Activated CD8-positive, alpha-beta memory T cell treated with anti-CD3 and anti-CD28 coated beads for 36 hours (primary cell): ENCODE measurements around the gene RAI1. TPM values are rescaled to one million over a fixed set of nuclear protein-coding genes. Genes with fewer than 3 reads are reported as not detected.

Experiments
- CTCF ChIA-PET: fragments of 350-600 bp; sonication (Branson Sonifier 250); formaldehyde crosslinking; loops from one replicate; lab custom pipeline; 2021; ENCODE audit warnings: antibody characterized with exemption; lab: Charles Lee
- POLR2A ChIA-PET: fragments of 350-600 bp; sonication (Branson Sonifier 250); formaldehyde crosslinking; loops from one replicate; lab custom pipeline; 2021; ENCODE audit warnings: antibody characterized with exemption; lab: Charles Lee
- total RNA-seq, 2 experiments: library from RNA; stranded (reverse); gene quantifications; one replicate each; pipeline ENCODE4 v1.2.3, GENCODE V29; 2021

The RAI1 gene
- total RNA-seq, 2 experiments from 2014 or later, result 21.3 to 21.6 TPM

DNA sequence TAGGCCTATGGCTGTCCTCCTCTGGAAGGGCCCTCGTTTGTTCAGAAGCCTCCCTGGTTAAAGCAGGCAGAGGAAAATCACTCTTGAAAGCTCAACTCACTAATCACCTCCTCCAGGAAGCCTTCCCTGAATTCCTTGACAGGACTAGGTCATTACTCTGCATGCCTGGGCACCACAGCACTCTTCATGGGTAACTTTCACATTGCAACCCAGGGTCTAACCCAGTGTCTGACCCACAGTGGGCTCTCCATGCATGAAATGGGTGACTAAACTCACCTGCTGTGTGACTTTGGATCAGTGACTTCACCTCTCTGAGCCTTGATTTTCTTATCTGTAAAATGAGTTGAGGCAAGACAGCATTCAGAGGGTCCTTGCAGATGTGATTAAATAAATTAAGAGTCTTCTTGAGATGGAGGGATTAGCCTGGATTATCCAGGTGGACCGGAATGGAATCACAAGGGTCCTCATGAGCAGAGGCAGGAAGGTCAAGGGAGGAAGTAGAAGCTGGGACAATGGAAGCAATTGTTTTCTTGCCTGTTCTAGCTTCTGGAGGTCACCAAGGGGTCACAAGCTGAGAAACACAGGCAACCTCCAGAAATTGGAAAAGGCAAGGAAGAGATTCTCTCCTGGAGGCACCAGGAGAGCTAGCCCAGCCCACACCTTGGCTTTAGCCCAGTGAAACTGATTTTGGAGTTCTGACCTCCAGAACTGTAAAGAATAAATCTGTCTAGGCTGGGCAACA, 3.8 kb upstream of the RAI1 start:
- ChIA-PET CTCF (interaction anchor here (0.9 kb wide), 1 partner anchor 35 kb away, joined by 4 read pairs; no protein-coding TSS in a partner anchor), POLR2A (interaction anchor here (1.0 kb wide), 1 partner anchor 176 kb away, joined by 3 read pairs; no protein-coding TSS in a partner anchor)

DNA sequence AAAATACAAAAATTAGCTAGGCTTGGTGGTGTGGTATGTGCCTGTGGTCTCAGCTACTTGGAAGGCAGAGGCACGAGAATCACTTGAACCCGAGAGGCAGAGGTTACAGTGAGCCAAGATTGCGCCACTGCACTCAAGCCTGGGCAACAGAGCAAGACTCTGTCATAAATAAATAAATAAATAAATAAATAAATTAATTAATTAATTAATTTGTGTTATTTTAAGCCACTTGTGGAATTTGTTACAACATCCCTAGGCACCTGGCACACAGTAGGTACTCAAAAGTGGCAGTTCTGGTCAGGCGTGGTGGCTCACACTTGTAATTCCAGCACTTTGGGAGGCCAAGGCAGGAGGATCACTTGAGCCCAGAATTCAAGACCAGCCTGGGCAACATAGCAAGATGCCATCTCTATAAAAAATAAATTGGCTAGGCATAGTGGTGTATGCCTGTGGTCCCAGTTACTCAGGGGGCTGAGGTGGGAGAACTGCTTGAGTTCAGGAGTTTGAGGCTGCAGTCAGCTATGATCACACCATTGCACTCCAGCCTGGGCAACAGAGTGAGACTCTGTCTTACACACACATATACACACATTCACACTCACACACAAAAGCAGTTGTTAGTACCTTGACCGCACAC, 3.1 kb upstream of the RAI1 start:
- ChIA-PET POLR2A (interaction anchor here (1.0 kb wide), 1 partner anchor 176 kb away, joined by 3 read pairs; no protein-coding TSS in a partner anchor), CTCF (interaction anchor here (0.9 kb wide), 1 partner anchor 36 kb away, joined by 4 read pairs; no protein-coding TSS in a partner anchor)

DNA sequence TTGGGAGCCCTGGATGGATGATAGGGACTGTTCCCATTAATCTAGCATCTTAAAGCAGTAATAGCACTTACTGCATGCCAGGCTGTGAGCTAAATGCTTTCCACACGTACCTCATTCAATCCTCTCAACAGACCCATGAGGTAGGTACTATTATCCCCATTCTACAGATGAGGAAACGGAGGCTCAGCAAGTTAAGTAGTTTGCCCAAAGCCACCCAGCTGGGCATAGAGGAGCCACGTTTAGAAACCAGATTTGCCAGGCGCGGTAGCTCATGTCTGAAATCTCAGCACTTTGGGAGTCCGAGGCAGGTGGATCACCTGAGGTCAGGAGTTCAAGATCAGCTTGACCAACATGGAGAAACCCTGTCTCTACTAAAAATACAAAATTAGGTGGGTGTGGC, 2.0 kb upstream of the RAI1 start:
- CTCF ChIA-PET, result interaction anchor here (0.8 to 2.2 kb wide), 5 partner anchors 9 to 354 kb away, joined by 3 to 5 read pairs (median 3); no protein-coding TSS in a partner anchor
- POLR2A ChIA-PET, result no interaction called here

DNA sequence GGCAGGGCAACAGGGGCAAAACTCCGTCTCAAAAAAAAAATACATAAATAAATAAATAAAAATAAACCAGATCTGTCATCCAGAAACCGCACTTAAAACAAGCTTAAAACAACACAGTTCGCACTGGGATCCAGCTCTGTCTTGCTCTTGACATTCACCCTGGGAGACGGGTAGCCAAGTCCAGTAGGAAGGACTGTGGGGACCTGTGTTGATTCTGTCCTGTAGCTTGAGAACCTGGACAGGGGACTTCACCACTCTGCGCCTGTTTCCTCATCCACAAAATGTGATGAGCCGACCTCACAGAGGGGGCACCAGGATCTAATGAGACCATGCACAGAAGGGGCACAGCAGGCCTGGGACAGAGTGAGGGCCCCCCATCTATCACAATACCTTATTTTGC, 1.5 kb upstream of the RAI1 start:
- ChIA-PET POLR2A (no interaction called here), CTCF (interaction anchor here (0.8 to 2.2 kb wide), 9 partner anchors 9 to 354 kb away, joined by 3 to 12 read pairs (median 4); no protein-coding TSS in a partner anchor)

DNA sequence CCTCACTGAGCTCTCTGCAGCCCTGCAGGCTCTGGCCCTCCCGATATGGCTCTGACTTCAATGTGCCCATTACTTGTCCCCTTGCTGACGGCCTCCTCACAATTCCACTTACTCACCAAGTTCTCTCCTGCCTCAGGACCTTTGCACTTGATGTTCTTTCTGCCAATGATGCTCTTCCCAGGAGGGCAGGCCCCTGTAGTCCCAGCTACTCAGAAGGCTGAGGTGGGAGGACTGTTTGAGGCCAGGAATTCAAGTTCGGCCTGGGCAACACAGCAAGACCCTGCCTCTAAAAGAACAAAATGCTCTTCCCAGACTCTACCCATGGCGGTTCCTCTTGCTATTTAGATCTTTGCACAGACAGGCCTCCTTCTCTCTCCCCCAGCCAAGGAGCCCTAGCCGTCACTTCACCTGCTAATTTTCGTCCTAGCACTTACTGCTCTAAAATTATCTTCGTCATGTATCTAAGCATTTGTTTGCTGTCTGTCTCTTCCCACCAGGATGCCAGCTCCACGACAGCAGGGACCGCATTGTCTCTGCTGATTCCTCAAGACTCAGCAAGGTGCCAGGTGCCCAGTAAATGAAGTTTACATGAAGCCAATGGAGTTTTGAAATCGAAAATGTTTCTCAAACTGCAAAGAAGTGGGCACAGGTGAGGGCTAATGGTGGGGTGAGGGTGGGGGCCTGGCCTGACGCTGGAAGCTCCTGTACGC, 626 bp upstream of the RAI1 start:
- ChIA-PET CTCF (interaction anchor here (0.8 to 2.2 kb wide), 11 partner anchors 8 to 353 kb away, joined by 3 to 12 read pairs (median 4); no protein-coding TSS in a partner anchor), POLR2A (no interaction called here)

DNA sequence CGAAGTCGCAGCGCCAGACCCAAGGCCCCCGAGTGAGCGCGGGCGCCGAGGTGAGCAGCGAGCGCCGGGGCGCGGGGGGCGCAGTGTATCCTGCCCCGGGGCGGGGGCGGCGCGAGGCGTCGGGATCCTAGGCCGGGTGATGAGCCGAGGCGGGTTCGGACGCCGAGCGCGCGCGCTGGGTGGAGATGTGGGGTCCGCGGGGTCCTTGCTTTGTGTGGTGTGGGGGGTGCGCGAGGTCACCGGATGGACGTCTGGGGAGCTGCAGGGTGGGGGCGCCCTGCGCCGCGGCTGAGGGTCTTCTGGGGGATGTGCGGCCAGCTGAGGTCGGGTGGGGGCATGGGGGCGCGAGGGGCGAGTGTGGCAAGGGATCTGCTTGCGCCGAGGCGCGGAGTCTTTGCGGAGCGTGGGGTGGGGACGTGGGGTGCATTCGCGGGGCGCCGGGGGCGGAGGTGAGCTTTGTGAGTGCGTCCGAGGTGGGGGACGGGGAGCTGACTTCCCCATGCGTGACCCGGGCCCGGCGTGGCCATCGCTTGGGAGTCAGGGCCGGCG, 560 bp downstream of the RAI1 start:
- ChIA-PET POLR2A (interaction anchor here (0.8 to 1.4 kb wide), 11 partner anchors 9 to 276 kb away, joined by 3 to 8 read pairs (median 5); partner anchors contain the start of gene SREBF1), CTCF (interaction anchor here (0.5 to 2.0 kb wide), 10 partner anchors 9 to 349 kb away, joined by 3 to 9 read pairs (median 4); no protein-coding TSS in a partner anchor)

DNA sequence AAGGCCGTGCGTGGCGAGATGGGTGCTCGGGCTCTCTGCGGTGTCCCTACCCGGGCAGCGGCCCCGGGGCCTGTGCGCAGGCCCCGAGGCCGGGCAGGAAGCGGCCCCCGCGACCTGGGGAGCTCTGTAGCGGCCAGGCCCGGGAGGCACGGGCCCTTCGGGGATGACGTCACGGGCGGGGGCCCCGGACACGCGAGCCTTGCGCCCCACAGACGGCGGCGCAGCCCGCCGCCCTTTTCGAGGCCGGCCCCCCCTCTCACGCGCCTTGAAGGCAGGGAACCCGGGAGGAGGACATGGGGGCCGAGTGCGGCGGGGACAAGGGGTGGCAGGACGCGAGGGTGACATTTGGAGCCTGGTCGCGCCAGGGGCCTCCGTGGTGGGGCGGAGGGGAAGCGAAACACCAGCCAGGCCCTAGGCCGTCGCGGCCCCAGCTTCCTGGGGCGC, 1.1 kb downstream of the RAI1 start:
- ChIA-PET CTCF (interaction anchor here (0.6 to 2.0 kb wide), 10 partner anchors 8 to 348 kb away, joined by 3 to 9 read pairs (median 4); no protein-coding TSS in a partner anchor), POLR2A (interaction anchor here (0.6 to 1.4 kb wide), 12 partner anchors 9 to 276 kb away, joined by 3 to 8 read pairs (median 5); partner anchors contain the start of gene SREBF1)

DNA sequence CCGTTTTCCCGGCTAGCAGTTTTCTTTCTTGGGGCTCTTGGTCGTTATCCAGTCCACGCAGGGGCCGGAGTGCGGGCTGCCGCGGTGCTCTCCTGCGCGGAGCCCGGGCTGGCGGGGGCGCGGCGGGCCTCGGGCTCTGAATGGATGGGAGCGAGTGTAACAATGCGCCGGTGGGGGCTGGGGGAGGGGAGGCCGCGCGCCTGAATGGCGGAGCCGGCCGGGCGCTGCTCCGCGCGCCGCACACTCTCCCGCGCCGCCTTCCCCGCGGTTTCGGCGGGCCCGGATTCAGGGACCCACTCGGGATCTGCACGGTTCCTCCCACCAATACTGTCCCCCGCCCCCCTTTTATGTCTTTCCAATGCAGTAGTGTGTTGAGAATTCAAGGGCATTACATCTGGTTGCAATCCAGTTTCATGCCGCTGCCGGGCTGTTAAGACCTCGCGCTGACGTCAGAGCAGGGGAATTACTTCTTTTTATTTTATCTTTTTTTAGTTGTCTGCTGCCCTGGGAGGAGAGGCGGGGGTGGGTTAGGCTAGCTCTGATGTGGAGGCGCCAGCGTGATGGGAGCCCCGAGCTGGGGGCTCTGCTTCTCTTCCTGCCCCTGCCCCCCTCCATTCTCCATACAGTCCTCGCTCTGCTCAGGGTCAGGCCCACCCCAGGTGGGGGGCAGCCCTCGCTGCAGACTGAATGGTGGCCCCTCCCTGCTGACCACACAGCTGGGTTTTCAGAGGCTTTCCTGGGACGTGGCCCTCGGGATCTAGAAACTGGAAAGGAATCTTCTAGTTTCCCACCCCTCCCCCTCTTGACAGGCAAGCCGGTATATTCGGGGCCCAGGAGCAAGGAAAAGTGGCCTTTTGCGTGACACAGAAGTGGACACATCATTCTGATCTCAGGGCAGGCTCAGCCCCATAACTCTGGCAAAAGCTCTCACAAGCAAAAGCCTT, 1.8 kb downstream of the RAI1 start:
- ChIA-PET CTCF (interaction anchor here (0.7 to 2.0 kb wide), 6 partner anchors 8 to 166 kb away, joined by 3 to 9 read pairs (median 6); no protein-coding TSS in a partner anchor), POLR2A (interaction anchor here (0.6 to 1.4 kb wide), 11 partner anchors 8 to 275 kb away, joined by 3 to 8 read pairs (median 4); partner anchors contain the start of gene SREBF1)

DNA sequence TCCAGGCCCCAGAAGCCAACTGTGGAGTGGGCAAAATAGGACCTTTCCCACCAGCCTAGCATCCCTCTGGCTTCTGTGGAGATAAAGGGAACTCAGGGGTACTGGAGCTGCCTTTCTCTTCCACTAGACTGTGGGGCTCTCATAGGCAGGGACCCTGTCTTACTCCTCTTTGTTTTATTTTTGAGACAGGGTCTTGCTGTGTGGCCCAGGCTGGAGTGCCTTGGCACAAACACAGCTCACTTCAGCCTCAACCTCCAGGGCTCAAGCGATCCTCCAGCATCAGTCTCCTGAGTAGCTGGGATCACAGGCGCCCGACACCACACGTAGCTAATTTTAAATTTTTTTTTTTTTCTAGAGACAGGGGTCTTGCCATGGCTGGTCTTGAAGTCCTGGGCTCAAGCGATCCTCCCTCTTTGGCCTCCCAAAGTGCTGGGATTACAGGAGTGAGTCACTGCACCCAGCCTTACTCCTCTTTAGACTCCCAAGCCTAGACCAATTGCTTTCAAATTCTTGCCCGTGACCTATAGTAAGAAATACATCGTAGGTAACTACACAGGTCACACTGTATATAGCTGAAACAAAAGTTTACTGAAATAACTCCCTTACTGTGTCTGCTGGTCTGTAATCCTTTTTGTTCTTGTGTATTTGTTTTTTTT, 2.6 kb downstream of the RAI1 start:
- ChIA-PET CTCF (interaction anchor here (0.6 to 2.0 kb wide), 3 partner anchors 9 to 349 kb away, joined by 3 to 8 read pairs (median 4); no protein-coding TSS in a partner anchor), POLR2A (interaction anchor here (0.5 to 0.6 kb wide), 2 partner anchors 127 to 136 kb away, joined by 4 to 5 read pairs; no protein-coding TSS in a partner anchor)

DNA sequence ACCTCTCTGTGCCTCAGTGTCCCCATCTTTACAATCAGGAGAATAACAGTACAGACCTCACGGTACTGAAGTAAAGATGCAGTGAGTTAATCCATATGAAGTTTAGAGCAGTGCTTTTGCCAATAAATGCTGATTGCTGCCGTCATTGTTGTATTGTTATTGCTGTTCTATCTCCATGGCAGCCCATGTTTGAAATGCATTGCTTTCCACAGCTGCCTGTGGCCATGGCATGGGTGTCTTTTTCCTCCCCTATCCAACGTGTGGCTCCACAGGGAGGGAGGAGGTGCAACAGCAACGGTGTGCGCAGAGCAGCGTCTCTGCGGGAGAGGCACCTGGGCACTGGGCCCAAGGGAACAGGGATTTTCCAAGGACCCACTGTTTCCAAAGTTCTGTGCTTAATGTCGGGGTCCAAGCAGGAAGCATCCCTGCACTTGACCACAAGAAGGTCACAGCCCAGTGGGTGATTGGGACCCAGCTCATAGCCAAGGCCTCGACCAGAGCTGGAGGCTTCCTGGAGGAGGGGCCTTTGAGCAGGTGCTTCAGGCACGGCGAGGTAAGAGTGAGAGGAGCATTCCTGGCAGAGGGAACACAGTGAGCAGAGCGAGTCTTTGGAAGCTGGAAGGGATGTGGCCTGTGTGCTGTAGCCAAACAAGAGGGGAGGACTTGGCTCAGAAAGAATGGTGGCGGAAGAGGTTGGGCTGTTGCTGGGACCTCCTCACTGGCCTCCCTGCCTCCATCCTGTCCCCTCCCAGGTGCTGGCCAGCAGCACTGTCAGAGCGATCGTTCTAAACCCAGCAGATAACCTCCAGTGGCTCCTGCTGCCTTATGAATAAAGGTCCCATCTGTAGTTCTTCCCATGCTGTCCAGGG, 3.9 kb downstream of the RAI1 start:
- ChIA-PET POLR2A (no interaction called here), CTCF (no interaction called here)

DNA sequence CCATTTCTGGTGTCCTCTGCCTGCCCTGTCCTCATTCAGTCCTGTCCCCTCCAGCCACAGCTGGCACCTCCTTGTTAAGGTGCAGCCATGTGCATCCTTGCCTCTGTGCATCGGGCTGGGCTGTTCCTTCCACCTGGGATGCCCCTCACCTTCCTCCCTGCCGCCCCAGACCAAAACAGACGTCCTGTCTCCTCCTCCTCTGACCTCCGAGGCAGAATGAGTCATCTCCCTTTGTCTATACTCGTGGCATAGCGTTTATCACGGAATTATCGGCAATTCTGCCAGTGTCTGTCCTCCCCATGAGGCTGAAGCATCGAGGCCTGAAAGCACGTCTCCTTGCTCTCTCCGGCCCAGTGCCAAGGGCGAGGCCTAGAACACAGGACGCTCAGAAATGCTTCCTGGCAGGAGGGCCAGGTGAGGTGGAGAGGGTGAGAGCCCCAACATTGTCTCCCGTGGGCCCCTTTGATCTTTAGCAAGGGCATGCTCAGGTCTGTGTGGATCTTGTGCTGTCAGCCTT, 4.6 kb downstream of the RAI1 start:
- CTCF ChIA-PET, result no interaction called here
- POLR2A ChIA-PET, result no interaction called here

DNA sequence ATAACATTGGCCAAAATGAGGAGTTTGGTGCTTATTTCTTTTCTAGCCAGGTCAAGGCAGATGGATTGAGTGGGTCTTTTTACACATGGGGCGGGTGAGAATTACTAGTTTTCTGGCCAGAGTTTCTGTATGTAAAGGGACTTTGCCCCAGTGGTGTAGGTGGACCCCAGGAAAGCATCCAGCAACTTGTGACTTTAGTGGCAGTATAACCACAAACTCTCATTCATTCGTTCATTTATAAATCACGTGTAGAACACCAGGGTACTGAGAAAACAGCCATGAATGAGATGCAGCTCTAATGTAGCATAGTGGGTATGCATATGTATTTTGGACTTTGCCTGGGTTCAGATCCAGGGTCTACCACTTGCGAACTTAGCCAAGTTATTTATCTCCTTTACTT, 8.1 kb downstream of the RAI1 start:
- CTCF ChIA-PET, result no interaction called here
- POLR2A ChIA-PET, result interaction anchor here (0.7 to 1.0 kb wide), 2 partner anchors 11 to 132 kb away, joined by 3 read pairs; no protein-coding TSS in a partner anchor

DNA sequence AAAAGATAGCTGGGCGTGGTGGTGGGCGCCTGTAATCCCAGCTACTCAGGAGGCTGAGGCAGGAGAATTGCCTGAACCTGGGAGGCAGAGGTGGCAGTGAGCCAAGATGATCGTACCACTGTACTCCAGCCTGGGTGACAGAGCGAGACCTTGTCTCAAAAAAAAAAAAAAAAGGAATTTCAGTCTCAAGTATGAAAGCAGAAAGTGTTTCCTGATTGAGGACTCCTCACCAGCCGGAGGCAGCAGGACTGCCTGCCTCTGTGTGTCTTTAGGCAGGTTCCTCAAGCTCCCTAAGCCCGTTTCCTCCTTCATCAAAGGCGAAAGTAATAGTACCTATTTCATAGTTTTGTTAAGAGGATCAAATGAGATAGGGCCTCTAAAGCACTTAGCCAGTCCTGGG, 9.0 kb downstream of the RAI1 start:
- ChIA-PET POLR2A (interaction anchor here (1.0 kb wide), 1 partner anchor 10 kb away, joined by 3 read pairs; no protein-coding TSS in a partner anchor), CTCF (interaction anchor here (1.0 to 1.4 kb wide), 4 partner anchors 8 to 163 kb away, joined by 3 to 6 read pairs (median 4); no protein-coding TSS in a partner anchor)

DNA sequence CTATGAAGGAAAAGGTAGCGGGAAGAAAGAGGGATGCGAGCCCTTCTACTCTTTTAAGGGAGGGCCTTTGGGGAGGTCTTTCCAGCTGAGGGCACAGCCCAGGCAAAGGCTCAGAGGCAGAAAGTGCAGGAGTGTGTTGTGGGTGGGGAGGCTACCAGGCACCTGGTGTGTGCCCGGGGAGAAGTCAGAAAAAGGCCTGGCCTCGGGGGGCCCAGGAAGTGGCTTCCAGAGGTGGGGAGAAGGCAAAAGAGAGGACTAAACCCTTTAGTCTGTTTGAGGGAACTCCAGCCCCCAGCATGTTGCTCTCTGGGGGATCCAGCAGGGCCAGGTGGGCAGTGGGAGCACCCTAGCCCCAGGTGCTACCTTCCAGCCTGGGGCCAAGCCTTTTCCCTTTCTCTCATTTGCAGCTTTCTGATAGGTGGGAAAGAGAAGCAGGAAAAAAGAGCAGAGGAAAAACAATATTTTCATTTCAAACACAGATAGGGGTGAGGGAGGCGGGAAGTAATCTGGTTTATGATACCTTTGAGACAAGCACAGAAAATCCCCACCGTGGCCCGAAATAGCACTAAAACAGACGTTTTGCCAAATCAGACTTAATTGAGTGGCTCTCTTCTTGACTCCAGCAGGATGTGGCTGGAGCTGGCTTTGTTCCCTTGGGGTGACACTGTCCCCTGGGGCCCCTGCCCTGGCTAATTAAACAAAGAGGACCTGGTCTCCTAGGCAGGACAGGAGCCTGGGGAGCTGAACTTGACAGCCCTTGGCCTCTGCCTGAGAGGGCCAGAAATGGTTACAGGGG, 10.4 kb downstream of the RAI1 start:
- ChIA-PET CTCF (interaction anchor here (1.2 to 1.3 kb wide), 2 partner anchors 9 to 162 kb away, joined by 4 to 8 read pairs; no protein-coding TSS in a partner anchor), POLR2A (interaction anchor here (1.1 kb wide), 1 partner anchor 10 kb away, joined by 3 read pairs; no protein-coding TSS in a partner anchor)
